Neutrophil (primary cell): ENCODE measurements around the gene DOK4.
"Not testable (repeated sequence)": the region's sequence is repeated elsewhere in the genome, so short reads cannot be mapped to it uniquely, and the experiment has no call there.

Experiments
- H3K27ac ChIP-seq: fragments of 200-600 bp; sonication (generic); 2 replicates; pipeline ENCODE4 v1.5.1; 2016; ENCODE audit warnings: mild to moderate bottlenecking, moderate library complexity
- H3K27me3 ChIP-seq: fragments of 200-600 bp; sonication (generic); 2 replicates; pipeline ENCODE4 v1.6.0; 2016; ENCODE audit warnings: mild to moderate bottlenecking
- H3K36me3 ChIP-seq: fragments of 200-600 bp; sonication (generic); 2 replicates; pipeline ENCODE4 v1.5.1; 2017
- H3K4me1 ChIP-seq, 2 experiments: fragments of 200-600 bp in 1 of 2; sonication (generic) in 1 of 2; 1 replicate in 1 of 2; 2 replicates in 1 of 2; pipeline versions ENCODE4 v1.5.1 to v1.6.1; 2013 to 2016; ENCODE audit warnings: low read depth in 1 of 2, low read length in 1 of 2, mild to moderate bottlenecking in 1 of 2, moderate library complexity in 1 of 2; ENCODE audit not compliant: control insufficient read depth in 1 of 2, insufficient read depth in 1 of 2
- H3K4me3 ChIP-seq, 2 experiments: fragments of 200-600 bp in 1 of 2; sonication (generic) in 1 of 2; 1 replicate in 1 of 2; 2 replicates in 1 of 2; pipeline ENCODE4 v1.5.1; 2013 to 2016; ENCODE audit warnings: low read depth in 1 of 2, low read length in 1 of 2, mild to moderate bottlenecking in 1 of 2, moderate library complexity in 1 of 2
- H3K9me3 ChIP-seq: fragments of 200-600 bp; sonication (generic); 2 replicates; pipeline ENCODE4 v1.5.1; 2016
- TF ChIP-seq, protein P1 (sequence below): fragments of 200-600 bp; sonication (generic); IDR thresholded peaks from 2 replicates; pipeline ENCODE4 v1.5.1; 2016; ENCODE audit warnings: antibody characterized with exemption

The DOK4 gene

DNA sequence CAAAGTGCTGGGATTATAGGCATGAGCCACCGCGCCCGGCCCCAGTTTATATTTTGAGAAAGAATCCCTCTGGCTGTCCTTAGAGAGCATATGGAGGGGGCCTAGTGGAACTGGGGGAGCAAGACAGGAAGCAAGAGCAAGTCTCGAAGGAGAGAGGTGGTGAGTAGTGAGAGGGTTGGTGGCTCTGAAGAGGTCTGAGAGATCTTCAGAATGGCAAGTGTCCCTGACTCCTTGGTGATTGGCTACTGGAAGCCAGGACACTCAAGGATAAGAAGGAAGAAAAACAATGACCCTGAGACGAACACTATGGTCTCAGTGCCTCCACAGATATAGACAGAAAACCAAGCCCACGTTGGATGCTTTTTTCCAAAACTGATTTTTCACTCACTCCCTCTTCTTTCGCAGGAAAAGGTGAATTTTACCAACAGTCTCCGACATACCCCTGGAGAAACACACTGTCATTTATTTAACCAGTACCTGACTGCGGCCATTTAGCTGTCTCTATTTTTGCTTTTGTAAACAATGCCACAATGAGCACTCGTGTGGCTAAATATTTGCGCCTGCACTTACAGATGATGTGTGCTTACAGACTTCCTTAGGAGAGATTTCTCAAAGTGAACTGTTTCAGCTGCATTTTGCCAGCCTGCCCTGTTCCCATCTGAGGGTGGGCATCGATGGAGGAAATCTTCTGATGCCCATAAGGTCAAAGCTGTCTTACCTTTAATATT lies 15.9 kb upstream of the DOK4 start:
- Histone ChIP-seq H3K27ac (no peak overlapping the region), H3K4me1 (no peaks in the 10 kb centered on the region), H3K9me3 (no peaks in the 10 kb centered on the region), H3K4me3 (no peak overlapping the region), H3K36me3 (no peaks in the 10 kb centered on the region), H3K27me3 (no peaks in the 10 kb centered on the region)
- TF ChIP-seq, protein P1, sequence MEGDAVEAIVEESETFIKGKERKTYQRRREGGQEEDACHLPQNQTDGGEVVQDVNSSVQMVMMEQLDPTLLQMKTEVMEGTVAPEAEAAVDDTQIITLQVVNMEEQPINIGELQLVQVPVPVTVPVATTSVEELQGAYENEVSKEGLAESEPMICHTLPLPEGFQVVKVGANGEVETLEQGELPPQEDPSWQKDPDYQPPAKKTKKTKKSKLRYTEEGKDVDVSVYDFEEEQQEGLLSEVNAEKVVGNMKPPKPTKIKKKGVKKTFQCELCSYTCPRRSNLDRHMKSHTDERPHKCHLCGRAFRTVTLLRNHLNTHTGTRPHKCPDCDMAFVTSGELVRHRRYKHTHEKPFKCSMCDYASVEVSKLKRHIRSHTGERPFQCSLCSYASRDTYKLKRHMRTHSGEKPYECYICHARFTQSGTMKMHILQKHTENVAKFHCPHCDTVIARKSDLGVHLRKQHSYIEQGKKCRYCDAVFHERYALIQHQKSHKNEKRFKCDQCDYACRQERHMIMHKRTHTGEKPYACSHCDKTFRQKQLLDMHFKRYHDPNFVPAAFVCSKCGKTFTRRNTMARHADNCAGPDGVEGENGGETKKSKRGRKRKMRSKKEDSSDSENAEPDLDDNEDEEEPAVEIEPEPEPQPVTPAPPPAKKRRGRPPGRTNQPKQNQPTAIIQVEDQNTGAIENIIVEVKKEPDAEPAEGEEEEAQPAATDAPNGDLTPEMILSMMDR: no peak

GRCh38 chr16:57501492-57501891 lies 15.2 kb upstream of the DOK4 start:
- no peaks in the 10 kb centered on the region for H3K4me1 ChIP-seq
- TF ChIP-seq, protein P1: no peak
- H3K4me3 ChIP-seq: no peak overlapping the region
- no peak overlapping the region for H3K27ac ChIP-seq
- H3K27me3 ChIP-seq: no peaks in the 10 kb centered on the region
- H3K9me3 ChIP-seq: no peaks in the 10 kb centered on the region
- no peaks in the 10 kb centered on the region for H3K36me3 ChIP-seq

DNA sequence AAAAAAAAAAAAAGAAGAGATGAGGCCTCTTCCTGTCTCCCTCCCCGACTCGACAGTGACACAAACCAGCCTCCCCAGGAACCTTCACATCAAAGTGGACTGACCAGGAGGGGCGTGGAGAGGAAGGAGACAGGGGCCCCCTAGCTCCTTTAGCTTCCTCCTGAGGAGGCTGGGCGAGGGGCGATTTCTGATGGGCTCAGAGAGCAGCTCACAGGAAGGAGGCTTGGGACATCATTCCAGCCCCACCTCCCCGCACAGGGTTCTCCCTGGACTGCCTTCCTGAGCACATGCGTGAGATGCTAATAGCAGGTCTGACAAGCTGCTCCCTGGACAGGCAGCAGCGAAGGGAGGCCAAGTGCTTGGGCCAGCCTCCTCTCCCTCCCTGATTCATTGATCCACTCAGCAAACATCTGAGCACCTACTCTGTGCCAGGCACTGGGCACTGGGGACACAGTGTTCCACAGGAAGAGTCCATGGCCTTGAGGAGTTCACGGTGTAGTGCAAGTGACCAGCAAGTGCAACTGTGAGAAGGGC lies 14.4 kb upstream of the DOK4 start:
- no peaks in the 10 kb centered on the region for H3K9me3 ChIP-seq
- TF ChIP-seq, protein P1: no peak
- H3K27me3 ChIP-seq: no peaks in the 10 kb centered on the region

GRCh38 chr16:57499941-57500340 lies 13.6 kb upstream of the DOK4 start:
- H3K9me3 ChIP-seq, H3K27ac ChIP-seq, H3K4me1 ChIP-seq, H3K36me3 ChIP-seq, H3K4me3 ChIP-seq, H3K27me3 ChIP-seq: not testable (repeated sequence)

More for the DNA sequence above, 14.4 kb upstream of the DOK4 start:
- no peak overlapping the region for H3K27ac ChIP-seq
- H3K36me3 ChIP-seq: no peaks in the 10 kb centered on the region
- no peaks in the 10 kb centered on the region for H3K4me1 ChIP-seq
- no peak overlapping the region for H3K4me3 ChIP-seq

GRCh38 chr16:57498031-57498430 lies 11.7 kb upstream of the DOK4 start:
- TF ChIP-seq, protein P1: no peak
- Histone ChIP-seq H3K36me3 (no peaks in the 10 kb centered on the region), H3K4me1 (no peaks in the 10 kb centered on the region), H3K27ac (no peak overlapping the region), H3K27me3 (no peaks in the 10 kb centered on the region), H3K9me3 (no peaks in the 10 kb centered on the region), H3K4me3 (no peak overlapping the region)

- Histone ChIP-seq H3K4me3 (no peak overlapping the region), H3K4me1 (no peaks in the 10 kb centered on the region), H3K27ac (no peak overlapping the region), H3K9me3 (no peaks in the 10 kb centered on the region), H3K36me3 (no peaks in the 10 kb centered on the region), H3K27me3 (no peaks in the 10 kb centered on the region)
- TF ChIP-seq, protein P1: no peak
These were observed 10.8 kb upstream of the DOK4 start for GRCh38 chr16:57497121-57497520.
